Esophagus muscularis mucosa (tissue), 4 donors: Measurements from ENCODE around the gene GMPR. TPM values are rescaled to one million over a fixed set of nuclear protein-coding genes. Genes with fewer than 3 reads are reported as not detected.
"Not testable (repeated sequence)": the region's sequence is repeated elsewhere in the genome, so short reads cannot be mapped to it uniquely, and the experiment has no call there.

Experiments used
- DNase-seq: peaks from one replicate; pipeline ENCODE4 v3.0.0-alpha.2; 2017; ENCODE audit errors: extremely low spot score
- H3K27ac ChIP-seq, 4 donors: fragments of 200-600 bp; sonication (generic); replicated peaks in 1 of 4; 1 replicate in 3 of 4; 2 replicates in 1 of 4; pipeline ENCODE4 v1.5.1; 2016 to 2019; ENCODE audit warnings: mild to moderate bottlenecking in 1 of 4
- H3K27me3 ChIP-seq, 4 donors: fragments of 200-600 bp; sonication (generic); one replicate each; pipeline versions ENCODE4 v1.5.1 to v1.6.0; 2016 to 2019
- H3K36me3 ChIP-seq, 4 donors: fragments of 200-600 bp; sonication (generic); one replicate each; pipeline ENCODE4 v1.5.1; 2016 to 2019
- H3K4me1 ChIP-seq, 4 donors: fragments of 200-600 bp; sonication (generic); one replicate each; pipeline ENCODE4 v1.5.1; 2016 to 2019
- H3K4me3 ChIP-seq, 4 donors: fragments of 200-600 bp; sonication (generic); 1 replicate in 2 of 4; 2 replicates in 2 of 4; pipeline ENCODE4 v1.5.1; 2016 to 2019; ENCODE audit warnings: mild to moderate bottlenecking in 4 of 4, moderate library complexity in 1 of 4
- H3K9me3 ChIP-seq, 4 donors: fragments of 200-600 bp; sonication (generic); 1 replicate in 3 of 4; 2 replicates in 1 of 4; pipeline ENCODE4 v1.5.1; 2016 to 2019
- CTCF ChIP-seq, 3 experiments: fragments of 200-600 bp in 2 of 3; fragments of 450-650 bp in 1 of 3; sonication (generic) in 2 of 3; IDR thresholded peaks; one replicate each; pipeline ENCODE4 v1.5.1; 2017 to 2019; ENCODE audit warnings: antibody characterized with exemption in 3 of 3, mild to moderate bottlenecking in 2 of 3, moderate library complexity in 1 of 3
- EP300 ChIP-seq: sonication (generic); formaldehyde crosslinking; IDR thresholded peaks from one replicate; pipeline ENCODE4 v1.6.1; 2017; ENCODE audit warnings: antibody characterized with exemption
- POLR2A ChIP-seq: fragments of 450-650 bp; IDR thresholded peaks from one replicate; pipeline ENCODE4 v1.6.1; 2017; ENCODE audit warnings: antibody characterized with exemption, moderate library complexity, mild to moderate bottlenecking, low read depth
- POLR2AphosphoS5 ChIP-seq, 2 donors: sonication (generic); formaldehyde crosslinking; IDR thresholded peaks; one replicate each; pipeline ENCODE4 v1.6.1; 2017; ENCODE audit warnings: antibody characterized with exemption in 2 of 2
- WGBS: methylation state at CpG from one replicate; pipeline ENCODE4 v1.1.5; 2018; 5-methylcytosine and 5-hydroxymethylcytosine counted together
- intact Hi-C: fragments of 100-400 bp; cut with DNase I; formaldehyde crosslinking; loops from one replicate; pipeline ENCODE4 v1.15.1; 2023
- total RNA-seq, 4 donors: library from RNA; depleted of rRNA; stranded (reverse); fragments of >200 nt; gene quantifications; one replicate each; pipeline versions ENCODE4 v1.1.0 to v1.2.1, GENCODE V29; 2016

GMPR gene
- total RNA-seq, 4 donors from 2014 or later = 32.8 to 69.7 (median 52.0) TPM

DNA sequence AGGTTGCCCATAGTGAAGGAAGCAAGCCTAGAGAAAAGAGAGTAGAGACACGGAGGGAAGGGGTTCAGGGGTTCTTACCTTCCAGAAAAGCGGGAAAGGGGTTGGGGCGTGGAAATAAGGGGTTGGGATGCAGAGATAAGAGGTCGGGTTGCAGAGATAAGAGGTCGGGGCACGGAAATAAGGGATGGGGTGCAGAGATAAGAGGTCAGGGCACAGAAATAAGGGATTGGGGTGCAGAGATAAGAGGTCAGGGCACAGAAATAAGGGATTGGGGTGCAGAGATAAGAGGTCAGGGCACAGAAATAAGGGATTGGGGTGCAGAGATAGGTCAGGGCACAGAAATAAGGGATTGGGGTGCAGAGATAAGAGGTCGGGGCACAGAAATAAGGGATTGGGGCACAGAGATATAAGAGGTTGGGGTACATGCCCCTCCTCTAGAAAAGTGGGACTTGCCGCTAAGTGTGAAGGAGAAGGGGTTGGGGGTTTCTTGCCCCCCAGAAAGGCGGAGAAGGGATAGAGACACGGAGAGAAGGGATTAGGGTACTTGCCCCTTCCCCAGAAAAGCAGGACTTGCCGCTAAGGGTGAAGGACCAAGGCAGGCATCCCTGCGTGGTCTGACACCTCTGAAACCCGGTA, 25.2 kb downstream of the GMPR start:
- DNase-seq = not testable (repeated sequence)

DNA sequence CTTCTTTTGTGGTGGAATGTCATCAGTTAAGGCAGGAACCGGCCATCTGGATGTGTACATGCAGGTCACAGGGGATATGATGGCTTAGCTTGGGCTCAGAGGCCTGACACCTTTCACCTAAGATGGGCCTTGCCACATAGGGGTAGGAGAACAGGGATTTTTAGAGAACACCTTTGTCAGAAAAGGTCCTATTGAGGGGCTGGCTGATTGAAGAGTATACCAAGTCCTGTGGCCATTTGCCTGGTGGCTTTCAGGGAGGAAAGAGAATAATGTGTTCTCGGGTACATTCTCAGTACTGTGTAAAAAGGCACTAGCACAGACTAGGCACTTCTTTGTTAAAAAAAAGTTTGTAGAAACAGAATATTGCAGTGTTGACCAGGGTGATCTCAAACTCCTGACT, 26.4 kb downstream of the GMPR start:
- no peak overlapping the region for H3K4me3 ChIP-seq
- 91% methylated on average over 1 of the region's 2 CpGs for WGBS
- no peak overlapping the region for H3K27ac ChIP-seq
- no peaks in the 10 kb centered on the region for H3K9me3 ChIP-seq
- no peak for DNase-seq
- TF ChIP-seq EP300 (no peak), POLR2A (no peak), POLR2AphosphoS5 (IDR thresholded peaks at IDR 0.05) (no peak), CTCF (IDR thresholded peaks at IDR 0.05) (no peak)
- intact Hi-C loops = no loop called here
- no peaks in the 10 kb centered on the region for H3K27me3 ChIP-seq
- H3K4me1 ChIP-seq = no peaks in the 10 kb centered on the region
- H3K36me3 ChIP-seq = peaks cover 0 to 16% (median 9%) of the 10 kb centered on the region in 4 donors

More for the DNA sequence above, 25.2 kb downstream of the GMPR start:
- H3K9me3 ChIP-seq, H3K4me3 ChIP-seq, H3K4me1 ChIP-seq, H3K27ac ChIP-seq, intact Hi-C loops, H3K27me3 ChIP-seq: not testable (repeated sequence)
- WGBS = 89% methylated on average over 13 of the region's 13 CpGs
- H3K36me3 ChIP-seq = peaks cover 0 to 16% (median 9%) of the 10 kb centered on the region in 4 donors

DNA sequence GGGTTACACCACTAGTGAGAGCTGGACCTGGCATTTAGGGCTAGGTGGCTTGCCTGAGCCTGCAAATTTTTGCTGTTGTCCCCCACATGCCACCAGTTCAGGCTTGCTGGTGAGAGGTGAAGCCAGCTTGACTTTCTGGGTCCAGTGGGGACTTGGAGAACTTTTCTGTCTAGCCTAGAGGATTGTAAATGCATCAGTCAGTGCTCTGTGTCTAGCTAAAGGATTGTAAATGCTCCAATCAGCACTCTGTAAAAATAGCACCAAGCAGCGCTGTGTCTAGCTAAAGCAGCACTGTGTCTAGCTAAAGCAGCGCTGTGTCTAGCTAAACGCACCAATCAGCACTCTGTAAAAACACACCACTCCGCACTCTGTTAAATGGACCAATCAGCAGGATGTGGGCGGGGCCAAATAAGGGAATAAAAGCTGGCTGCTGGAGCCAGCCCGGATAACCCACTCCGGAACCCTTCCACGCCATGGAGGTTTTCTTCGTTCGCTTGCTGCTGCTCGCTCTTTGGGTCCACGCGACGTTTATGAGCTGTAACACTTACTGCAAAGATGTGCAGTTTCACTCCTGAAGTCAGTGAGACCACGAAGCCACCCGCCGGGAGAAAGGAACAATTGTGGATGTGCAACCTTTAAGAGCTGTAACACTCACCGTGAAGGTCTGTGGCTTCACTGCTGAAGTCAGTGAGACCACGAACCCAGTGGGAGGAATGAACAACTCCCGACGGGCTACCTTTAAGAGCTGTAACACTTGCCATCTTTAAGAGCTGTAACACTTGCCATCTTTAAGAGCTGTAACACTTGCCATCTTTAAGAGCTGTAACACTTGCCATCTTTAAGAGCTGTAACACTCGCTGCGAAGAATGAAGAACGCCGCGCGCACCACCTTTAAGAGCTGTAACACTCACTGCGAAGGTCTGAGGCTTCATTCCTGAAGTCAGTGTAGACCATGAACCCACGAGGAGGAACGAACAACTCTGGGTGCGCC, 27.3 kb downstream of the GMPR start:
- no peak overlapping the region for H3K27ac ChIP-seq
- WGBS = 97% methylated on average over 28 of the region's 31 CpGs
- DNase-seq = no peak
- H3K9me3 ChIP-seq = no peaks in the 10 kb centered on the region
- intact Hi-C loops = no loop called here
- H3K4me3 ChIP-seq = no peak overlapping the region
- TF ChIP-seq POLR2A = no peak
- TF ChIP-seq EP300 = no peak
- no peak for TF ChIP-seq POLR2AphosphoS5 (IDR thresholded peaks at IDR 0.05)
- no peak for TF ChIP-seq CTCF (IDR thresholded peaks at IDR 0.05)
- H3K4me1 ChIP-seq = no peaks in the 10 kb centered on the region
- H3K27me3 ChIP-seq = no peaks in the 10 kb centered on the region
- peaks cover 0 to 16% (median 9%) of the 10 kb centered on the region in 4 donors for H3K36me3 ChIP-seq

DNA sequence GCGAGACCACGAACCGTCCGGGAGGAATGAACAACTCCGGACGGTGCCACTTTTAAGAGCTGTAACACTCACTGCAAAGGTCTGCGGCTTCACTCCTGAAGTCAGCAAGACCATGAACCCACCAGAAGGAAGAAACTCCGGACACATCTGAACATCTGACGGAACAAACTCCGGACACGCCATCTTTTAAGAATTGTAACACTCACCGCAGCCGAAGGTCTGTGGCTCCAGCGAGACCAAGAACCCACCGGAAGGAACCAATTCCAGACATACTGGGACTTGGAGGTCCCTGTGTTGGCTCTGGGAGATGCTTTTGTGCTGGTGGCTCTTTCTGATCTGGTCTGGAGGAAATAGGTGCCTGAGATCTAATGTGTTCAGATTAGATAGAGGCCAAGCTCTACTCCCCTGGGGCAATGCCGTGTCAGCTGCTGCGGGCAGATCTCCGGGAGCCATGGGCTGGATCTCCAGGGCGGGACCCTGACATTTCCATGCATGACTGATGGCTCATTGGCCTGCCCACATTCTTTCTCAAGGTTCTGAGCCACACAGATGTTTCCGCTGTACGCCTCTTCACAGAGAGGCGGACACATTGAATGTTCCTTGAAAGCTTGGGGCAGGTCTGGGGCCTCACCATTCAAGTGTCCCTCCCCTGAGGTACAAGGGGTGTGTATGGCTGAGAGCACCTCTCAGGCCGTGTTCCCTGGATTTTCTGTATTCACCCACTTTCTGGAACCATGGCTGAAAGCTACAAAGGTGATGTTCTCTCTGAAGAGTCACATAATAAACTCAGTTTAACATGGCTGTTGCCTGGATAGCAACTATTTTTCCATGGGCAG, 29.3 kb downstream of the GMPR start:
- Histone ChIP-seq H3K4me3 (no peak overlapping the region), H3K27ac (no peak overlapping the region), H3K36me3 (peaks cover 0 to 16% (median 9%) of the 10 kb centered on the region in 4 donors), H3K9me3 (no peaks in the 10 kb centered on the region), H3K4me1 (peaks cover 0 to 2% (median 1%) of the 10 kb centered on the region in 4 donors), H3K27me3 (no peaks in the 10 kb centered on the region)
- intact Hi-C loops = no loop called here
- DNase-seq = no peak
- no peak for TF ChIP-seq EP300
- no peak for TF ChIP-seq POLR2A
- no peak for TF ChIP-seq POLR2AphosphoS5 (IDR thresholded peaks at IDR 0.05)
- no peak for TF ChIP-seq CTCF (IDR thresholded peaks at IDR 0.05)
- 96% methylated on average over 23 of the region's 23 CpGs for WGBS

GRCh38 chr6:16269442-16270070, 31.2 kb downstream of the GMPR start:
- intact Hi-C loops, H3K4me3 ChIP-seq, H3K27me3 ChIP-seq, DNase-seq, H3K27ac ChIP-seq, H3K9me3 ChIP-seq: not testable (repeated sequence)
- peaks cover 0 to 16% (median 11%) of the 10 kb centered on the region in 4 donors for H3K36me3 ChIP-seq
- H3K4me1 ChIP-seq = peaks cover 10 to 14% (median 12%) of the 10 kb centered on the region in 4 donors
- 90% methylated on average over 7 of the region's 7 CpGs for WGBS
